Endodermal cell (in vitro differentiated cells): ENCODE results near the gene CCDC192. TPM values are rescaled to one million over a fixed set of nuclear protein-coding genes. Genes with fewer than 3 reads are reported as not detected.

Experiments used
- DNase-seq: peaks from one replicate; pipeline ENCODE4 v3.0.0-alpha.2; 2017
- H3K27ac ChIP-seq: 2 replicates; pipeline ENCODE4 v1.5.1; 2013; ENCODE audit warnings: mild to moderate bottlenecking, low read depth, low read length, moderate library complexity
- H3K27me3 ChIP-seq: 2 replicates; pipeline ENCODE4 v1.6.1; 2013; ENCODE audit warnings: mild to moderate bottlenecking, low read length, moderate library complexity; ENCODE audit not compliant: insufficient read depth, control insufficient read depth, poor library complexity, severe bottlenecking
- H3K36me3 ChIP-seq: 2 replicates; pipeline ENCODE4 v1.7.0; 2013; ENCODE audit warnings: mild to moderate bottlenecking, low read length, moderate library complexity; ENCODE audit not compliant: control insufficient read depth, insufficient read depth
- H3K4me1 ChIP-seq: one replicate; pipeline ENCODE4 v1.7.0; 2013; ENCODE audit warnings: low read length; ENCODE audit not compliant: control insufficient read depth, insufficient read depth
- H3K4me3 ChIP-seq: 2 replicates; pipeline ENCODE4 v1.5.1; 2013; ENCODE audit warnings: mild to moderate bottlenecking, low read length, moderate library complexity
- H3K9ac ChIP-seq: 2 replicates; pipeline ENCODE4 v1.6.1; 2013; ENCODE audit warnings: mild to moderate bottlenecking, low read length, moderate library complexity; ENCODE audit not compliant: poor library complexity, severe bottlenecking; ENCODE audit errors: extremely low read depth
- H3K9me3 ChIP-seq: 2 replicates; pipeline ENCODE4 v1.6.1; 2013; ENCODE audit warnings: mild to moderate bottlenecking, low read length, moderate library complexity; ENCODE audit not compliant: control insufficient read depth
- H3K27ac Mint-ChIP-seq: 2 replicates; pipeline ENCODE4 v1.8.0; 2020; ENCODE audit warnings: mixed read lengths
- H3K27me3 Mint-ChIP-seq: 2 replicates; pipeline ENCODE4 v1.8.0; 2021; ENCODE audit warnings: mild to moderate bottlenecking, mixed read lengths; ENCODE audit not compliant: insufficient read depth
- H3K36me3 Mint-ChIP-seq: 2 replicates; pipeline ENCODE4 v1.8.0; 2020; ENCODE audit warnings: low read depth, mixed read lengths
- H3K4me1 Mint-ChIP-seq: 2 replicates; pipeline ENCODE4 v1.8.0; 2020; ENCODE audit warnings: mixed read lengths
- H3K4me3 Mint-ChIP-seq: 2 replicates; pipeline ENCODE4 v1.8.0; 2020; ENCODE audit warnings: mild to moderate bottlenecking, moderate library complexity, mixed read lengths
- H3K9me3 Mint-ChIP-seq: 2 replicates; pipeline ENCODE4 v1.8.0; 2020; ENCODE audit warnings: mild to moderate bottlenecking, mixed read lengths
- CTCF ChIP-seq: fragments of 200-600 bp; sonication (generic); conservative IDR thresholded peaks from 2 replicates; pipeline ENCODE4 v1.5.0; 2021; ENCODE audit warnings: antibody characterized with exemption, mild to moderate bottlenecking
- WGBS, 2 experiments: methylation state at CpG; one replicate each; pipeline versions ENCODE4 v1.1.5 to v1.1.7; 2013; ENCODE audit warnings: missing lambda C conversion rate in 2 of 2, mixed read lengths in 1 of 2; ENCODE audit not compliant: insufficient coverage in 1 of 2, insufficient read length in 1 of 2; 5-methylcytosine and 5-hydroxymethylcytosine counted together
- total RNA-seq, 2 donors: library from RNA; stranded (reverse); fragmentation: NEBNext Ultra II Directional in 1 of 2; extraction: Animal tissue kit (Norgen Biotek cat#: 25700) in 1 of 2; gene quantifications; 2 replicates in 1 of 2; 3 replicates in 1 of 2; pipeline ENCODE4 v1.2.1, GENCODE V29; 2021

Gene CCDC192
- total RNA-seq, 2 donors from 2014 or later: 0.48 to 1.3 TPM

GRCh38 chr5:127934791-127935256, 231.6 kb downstream of the CCDC192 start:
- H3K9ac ChIP-seq: no peak overlapping the region
- DNase-seq: peak; percentile 76
- TF ChIP-seq CTCF: peak; percentile 63
- no peak overlapping the region for H3K4me3 Mint-ChIP-seq
- no peak overlapping the region for H3K27ac ChIP-seq
- H3K4me1 ChIP-seq: peaks cover 9% of the 10 kb centered on the region
- peak overlapping the region; percentile 84 for H3K27ac Mint-ChIP-seq
- peaks cover 28% of the 10 kb centered on the region for H3K27me3 ChIP-seq
- peak overlapping the region; percentile 27 for H3K4me3 ChIP-seq
- H3K4me1 Mint-ChIP-seq: peaks cover 27% of the 10 kb centered on the region
- no peaks in the 10 kb centered on the region for H3K9me3 ChIP-seq
- H3K36me3 ChIP-seq: no peaks in the 10 kb centered on the region
- H3K36me3 Mint-ChIP-seq: no peaks in the 10 kb centered on the region
- peaks cover 65% of the 10 kb centered on the region for H3K27me3 Mint-ChIP-seq
- no peaks in the 10 kb centered on the region for H3K9me3 Mint-ChIP-seq
- 0% methylated on average over 1 of the region's 1 CpG; no CpG with 5 or more reads in 1 of the 2 experiments for WGBS, 2 experiments

- H3K27ac ChIP-seq: no peak overlapping the region
- H3K36me3 ChIP-seq: no peaks in the 10 kb centered on the region
- WGBS, 2 experiments: 81 to 86% methylated on average over 1 of the region's 1 CpG
- no peak overlapping the region for H3K4me3 ChIP-seq
- peaks cover 63% of the 10 kb centered on the region for H3K27me3 Mint-ChIP-seq
- no peaks in the 10 kb centered on the region for H3K36me3 Mint-ChIP-seq
- no peak overlapping the region for H3K9ac ChIP-seq
- no peak overlapping the region for H3K27ac Mint-ChIP-seq
- TF ChIP-seq CTCF: no peak
- peaks cover 27% of the 10 kb centered on the region for H3K4me1 Mint-ChIP-seq
- H3K9me3 ChIP-seq: no peaks in the 10 kb centered on the region
- no peak overlapping the region for H3K4me3 Mint-ChIP-seq
- peaks cover 28% of the 10 kb centered on the region for H3K27me3 ChIP-seq
- no peaks in the 10 kb centered on the region for H3K9me3 Mint-ChIP-seq
- no peak for DNase-seq
- peaks cover 9% of the 10 kb centered on the region for H3K4me1 ChIP-seq
These were observed 232.2 kb downstream of the CCDC192 start for GRCh38 chr5:127935398-127935797.

DNA sequence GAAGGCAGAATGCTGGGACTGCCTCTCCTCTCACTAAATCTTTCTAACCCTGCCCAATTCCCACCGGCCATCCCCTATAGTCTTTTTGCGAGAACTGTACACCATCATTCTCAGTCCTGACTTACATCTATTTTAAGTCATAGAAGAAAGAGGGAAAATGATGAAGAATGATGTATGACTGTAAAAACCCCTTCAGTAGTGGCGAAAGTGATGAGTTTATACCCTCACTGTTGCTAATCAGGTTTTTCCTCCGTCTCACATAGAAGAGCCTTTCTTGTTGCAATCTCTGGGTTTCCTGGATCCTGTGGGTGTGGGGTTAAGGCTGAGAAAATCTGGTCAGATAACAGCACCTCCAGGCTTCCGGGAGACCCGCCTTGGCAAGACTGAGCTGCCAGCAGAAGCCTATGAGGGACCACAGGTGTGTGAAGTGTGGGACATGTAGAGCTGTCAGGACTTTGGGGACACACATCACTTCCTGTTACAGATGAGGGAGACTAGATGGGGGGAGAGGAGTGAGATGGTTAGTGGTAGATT, 233.3 kb downstream of the CCDC192 start:
- no peak for TF ChIP-seq CTCF
- no peaks in the 10 kb centered on the region for H3K36me3 ChIP-seq
- peaks cover 53% of the 10 kb centered on the region for H3K27me3 Mint-ChIP-seq
- peaks cover 28% of the 10 kb centered on the region for H3K27me3 ChIP-seq
- no peaks in the 10 kb centered on the region for H3K9me3 Mint-ChIP-seq
- no peaks in the 10 kb centered on the region for H3K9me3 ChIP-seq
- peaks cover 13% of the 10 kb centered on the region for H3K4me1 ChIP-seq
- H3K4me3 Mint-ChIP-seq: no peak overlapping the region
- no peak overlapping the region for H3K27ac ChIP-seq
- no peak overlapping the region for H3K4me3 ChIP-seq
- no peak overlapping the region for H3K9ac ChIP-seq
- WGBS, 2 experiments: 90 to 100% methylated on average over 4 to 6 of the region's 6 CpGs
- H3K36me3 Mint-ChIP-seq: no peaks in the 10 kb centered on the region
- no peak overlapping the region for H3K27ac Mint-ChIP-seq
- peaks cover 36% of the 10 kb centered on the region for H3K4me1 Mint-ChIP-seq
- DNase-seq: no peak
